Endothelial cell of umbilical vein (primary cell): ENCODE data around the gene MTLN. TPM values are rescaled to one million over a fixed set of nuclear protein-coding genes. Genes with fewer than 3 reads are reported as not detected.

Experiments
- BruUV-seq: library from RNA; stranded (reverse); fragments of 400-500 nt; replicated peaks from 2 replicates; lab custom pipeline; 2021; lab: Mats Ljungman, UMichigan
- CTCF ChIA-PET: fragments of 300-600, 350-600 bp; sonication (Branson Sonifier 250); formaldehyde crosslinking; loops from one replicate; lab custom pipeline; 2021; ENCODE audit warnings: antibody characterized with exemption, inconsistent platforms; lab: Charles Lee
- POLR2A ChIA-PET: fragments of 300-600, 350-600 bp; sonication (Branson Sonifier 250); formaldehyde crosslinking; loops from one replicate; lab custom pipeline; 2021; ENCODE audit warnings: antibody characterized with exemption, inconsistent platforms; lab: Charles Lee
- DNase-seq: peaks from one replicate; pipeline ENCODE4 v3.0.0-alpha.2; 2011; ENCODE audit warnings: low read depth, low spot score
- FAIRE-seq: peaks from 2 replicates; lab custom pipeline; 2011; peaks lifted over from hg19 to GRCh38; lab: Jason Lieb, UNC
- H2AFZ ChIP-seq: 2 replicates; pipeline ENCODE4 v1.6.0; 2012; ENCODE audit warnings: low read depth, low read length, control low read depth, inconsistent platforms
- H3K27ac ChIP-seq: 2 replicates; pipeline ENCODE4 v1.5.1; 2011; ENCODE audit warnings: low read depth, mild to moderate bottlenecking, control low read depth, low read length, moderate library complexity; ENCODE audit not compliant: insufficient read depth
- H3K27me3 ChIP-seq, 2 experiments: 2 replicates each; pipeline versions ENCODE4 v1.6.0 to v1.6.1; 2011; ENCODE audit warnings: low read length in 2 of 2, mixed read lengths in 1 of 2; ENCODE audit not compliant: control insufficient read depth in 2 of 2, insufficient read depth in 2 of 2
- H3K36me3 ChIP-seq, 2 experiments: 2 replicates in 1 of 2; 3 replicates in 1 of 2; pipeline ENCODE4 v1.5.1; 2011; ENCODE audit warnings: low read length in 2 of 2, mild to moderate bottlenecking in 1 of 2, moderate library complexity in 1 of 2; ENCODE audit not compliant: control insufficient read depth in 2 of 2, insufficient read depth in 2 of 2; ENCODE audit errors: extremely low read depth in 1 of 2
- H3K4me1 ChIP-seq: 3 replicates; pipeline ENCODE4 v1.5.1; 2011; ENCODE audit warnings: mild to moderate bottlenecking, low read length; ENCODE audit not compliant: control insufficient read depth, insufficient read depth; ENCODE audit errors: extremely low read depth
- H3K4me2 ChIP-seq: 2 replicates; pipeline ENCODE4 v1.6.1; 2011; ENCODE audit warnings: low read length, control low read depth, mixed read lengths; ENCODE audit not compliant: insufficient read depth
- H3K4me3 ChIP-seq, 3 experiments: fragments of 200-600 bp in 1 of 3; sonication (generic), shearing (Covaris generic) in 1 of 3; replicated peaks in 1 of 3; 2 replicates each; pipeline ENCODE4 v1.5.1; 2011 to 2016; ENCODE audit warnings: control low read depth in 3 of 3, low read length in 3 of 3, mild to moderate bottlenecking in 2 of 3, inconsistent platforms in 1 of 3, low read depth in 1 of 3, moderate library complexity in 1 of 3; ENCODE audit not compliant: insufficient read depth in 1 of 3
- H3K79me2 ChIP-seq: 2 replicates; pipeline ENCODE4 v1.6.0; 2012; ENCODE audit warnings: low read length, inconsistent platforms; ENCODE audit not compliant: control insufficient read depth, insufficient read depth
- H3K9ac ChIP-seq: replicated peaks from 2 replicates; pipeline ENCODE3; 2011; ENCODE audit warnings: low read length, control low read depth; ENCODE audit not compliant: insufficient read depth; ENCODE audit errors: extremely low read depth
- H3K9me1 ChIP-seq: replicated peaks from 3 replicates; pipeline ENCODE4 v1.6.0; 2011; ENCODE audit warnings: mild to moderate bottlenecking, low read length; ENCODE audit not compliant: control insufficient read depth, insufficient read depth; ENCODE audit errors: extremely low read depth
- H3K9me3 ChIP-seq: replicated peaks from 2 replicates; pipeline ENCODE4 v1.5.1; 2012; ENCODE audit warnings: low read length, inconsistent platforms; ENCODE audit not compliant: control insufficient read depth, insufficient read depth
- H4K20me1 ChIP-seq: replicated peaks from 2 replicates; pipeline ENCODE3; 2011; ENCODE audit warnings: mild to moderate bottlenecking, low read length; ENCODE audit not compliant: control insufficient read depth, insufficient read depth; ENCODE audit errors: extremely low read depth
- CTCF ChIP-seq, 2 donors: IDR thresholded peaks; 1 replicate in 1 of 2; 2 replicates in 1 of 2; pipeline ENCODE4 v1.5.1; 2011; ENCODE audit warnings: low read length in 2 of 2, mild to moderate bottlenecking in 2 of 2, moderate library complexity in 2 of 2, control low read depth in 1 of 2, inconsistent platforms in 1 of 2, low read depth in 1 of 2; ENCODE audit not compliant: insufficient read depth in 1 of 2; ENCODE audit errors: extremely low read depth in 1 of 2
- EZH2 ChIP-seq: IDR thresholded peaks from 2 replicates; pipeline ENCODE4 v1.6.1; 2012; ENCODE audit warnings: borderline replicate concordance, low read depth, mild to moderate bottlenecking, moderate library complexity, low read length, inconsistent platforms; ENCODE audit not compliant: severe bottlenecking
- FOS ChIP-seq: IDR thresholded peaks from 2 replicates; pipeline ENCODE4 v1.6.1; 2011; ENCODE audit warnings: mild to moderate bottlenecking, low read length, moderate library complexity, borderline replicate concordance; ENCODE audit not compliant: insufficient read depth
- GATA2 ChIP-seq: IDR thresholded peaks from 2 replicates; pipeline ENCODE4 v1.7.0; 2011; ENCODE audit warnings: low read depth, mild to moderate bottlenecking, moderate library complexity, mixed read lengths, low read length; ENCODE audit not compliant: insufficient read length, insufficient read depth
- JUN ChIP-seq: IDR thresholded peaks from 2 replicates; pipeline ENCODE4 v1.6.1; 2011; ENCODE audit warnings: borderline replicate concordance, low read depth; ENCODE audit not compliant: insufficient read length, insufficient read depth
- MAX ChIP-seq: IDR thresholded peaks from 2 replicates; pipeline ENCODE4 v1.6.1; 2011; ENCODE audit not compliant: insufficient read depth, insufficient read length
- MYC ChIP-seq: IDR thresholded peaks from one replicate; pipeline ENCODE4 v1.6.1; 2011; ENCODE audit warnings: mild to moderate bottlenecking, low read depth, low read length
- POLR2A ChIP-seq: IDR thresholded peaks from 2 replicates; pipeline ENCODE4 v1.6.1; 2012; ENCODE audit warnings: low read depth, mild to moderate bottlenecking, control low read depth, low read length
- POLR2AphosphoS5 ChIP-seq: IDR thresholded peaks from 2 replicates; pipeline ENCODE4 v1.6.1; 2012; ENCODE audit warnings: low read depth, mild to moderate bottlenecking, control low read depth, low read length, moderate library complexity; ENCODE audit not compliant: insufficient read depth
- dilution Hi-C: fragments of 300-500 bp; cut with MboI; formaldehyde crosslinking; loops from one replicate; pipeline ENCODE4 v1.15.0; 2019; ENCODE audit warnings: low sequenced_read_pairs; ENCODE audit not compliant: extremely low pct_ligation_motif_present
- intact Hi-C: fragments of 100-400 bp; cut with micrococcal nuclease; formaldehyde crosslinking; loops from one replicate; pipeline ENCODE4 v1.10.0; 2022
- polyA plus RNA-seq, 4 experiments: library from polyadenylated mRNA; depleted of rRNA in 3 of 4; stranded (reverse) in 3 of 4; unstranded in 1 of 4; fragments of >200 nt; gene quantifications; 2 replicates each; pipeline versions ENCODE4 v1.2.1 to v1.2.3, GENCODE V29; 2011 to 2012; ENCODE audit warnings: missing spikeins in 1 of 4
- total RNA-seq: library from RNA; stranded (reverse); gene quantifications from 2 replicates; pipeline ENCODE4 v1.2.3, GENCODE V29; 2021

MTLN gene
- total and polyA plus RNA-seq, 2 donors (not counting 3 experiments of a cell fraction or from before 2014, with no cell fraction given), result 34.4 to 46.0 TPM

GRCh38 chr2:110167326-110168000, 44.9 kb downstream of the MTLN start:
- ChIA-PET POLR2A (no interaction called here), CTCF (interaction anchor here (2.0 to 2.6 kb wide), 3 partner anchors 11 to 51 kb away, joined by 10 to 18 read pairs (median 13); partner anchors contain the start of gene MALL)
- no TSS peak for BruUV-seq
- Histone ChIP-seq H4K20me1 (no peaks in the 10 kb centered on the region), H3K36me3 (no peaks in the 10 kb centered on the region), H2AFZ (no peak overlapping the region), H3K9me1 (no peaks in the 10 kb centered on the region), H3K27ac (no peak overlapping the region), H3K79me2 (no peaks in the 10 kb centered on the region), H3K4me3 (no peak overlapping the region), H3K4me2 (no peak overlapping the region), H3K9me3 (no peaks in the 10 kb centered on the region), H3K4me1 (peaks cover 10% of the 10 kb centered on the region), H3K27me3 (no peaks in the 10 kb centered on the region), H3K9ac (no peak overlapping the region)
- FAIRE-seq (no peak), DNase-seq (no peak)
- intact Hi-C loops (loop anchor here (5.0 kb wide), 1 partner anchor 35 kb away; no protein-coding TSS in a partner anchor), dilution Hi-C loops (no loop called here)
- TF ChIP-seq MYC (no peak), JUN (no peak), CTCF (IDR thresholded peaks at IDR 0.05; ENCODE audit: extremely low read depth in 1 of 2, insufficient read depth in 1 of 2, low read depth in 1 of 2, low read length in 2 of 2) (no peak), POLR2A (no peak), GATA2 (no peak), FOS (no peak), POLR2AphosphoS5 (no peak), EZH2 (no peak), MAX (no peak)
